GM21423 (cell line): ENCODE data around the gene TNFAIP8L3.

Experiments
- ATAC-seq: cut with Tn5 transposase; IDR thresholded peaks from one replicate; pipeline ENCODE4 v1.9.1; 2021; ENCODE audit warnings: mild to moderate bottlenecking, moderate library complexity; ENCODE audit not compliant: unreplicated experiment

TNFAIP8L3 gene

GRCh38 chr15:51092480-51093040, 2.1 kb downstream of the TNFAIP8L3 start:
- ATAC-seq, result no peak

- ATAC-seq, result no peak
These were observed 4.0 kb downstream of the TNFAIP8L3 start for GRCh38 chr15:51090753-51091152.

- no peak for ATAC-seq
These were observed 4.8 kb downstream of the TNFAIP8L3 start for GRCh38 chr15:51089699-51090453.

GRCh38 chr15:51089041-51089440, 5.7 kb downstream of the TNFAIP8L3 start:
- no peak for ATAC-seq

GRCh38 chr15:51088585-51088984, 6.1 kb downstream of the TNFAIP8L3 start:
- no peak for ATAC-seq

- ATAC-seq, result no peak
These were observed 7.2 kb downstream of the TNFAIP8L3 start for GRCh38 chr15:51087513-51087912.

GRCh38 chr15:51086409-51086808, 8.3 kb downstream of the TNFAIP8L3 start:
- ATAC-seq, result no peak

- no peak for ATAC-seq
These were observed 8.9 kb downstream of the TNFAIP8L3 start for GRCh38 chr15:51085764-51086163.

GRCh38 chr15:51083641-51084166, 11.0 kb downstream of the TNFAIP8L3 start:
- ATAC-seq, result no peak

GRCh38 chr15:51082246-51082645, 12.5 kb downstream of the TNFAIP8L3 start:
- no peak for ATAC-seq

GRCh38 chr15:51080286-51080685, 14.4 kb downstream of the TNFAIP8L3 start:
- no peak for ATAC-seq

GRCh38 chr15:51079226-51079625, 15.5 kb downstream of the TNFAIP8L3 start:
- ATAC-seq, result no peak

GRCh38 chr15:51077221-51078153, 17.2 kb downstream of the TNFAIP8L3 start:
- ATAC-seq, result peak; percentile 54

GRCh38 chr15:51076524-51077220, 18.0 kb downstream of the TNFAIP8L3 start:
- ATAC-seq, result no peak

- ATAC-seq, result no peak
These were observed 18.7 kb downstream of the TNFAIP8L3 start for GRCh38 chr15:51075826-51076523.

GRCh38 chr15:51075364-51075763, 19.3 kb downstream of the TNFAIP8L3 start:
- no peak for ATAC-seq

GRCh38 chr15:51074926-51075325, 19.8 kb downstream of the TNFAIP8L3 start:
- no peak for ATAC-seq

GRCh38 chr15:51071578-51071977, 23.1 kb downstream of the TNFAIP8L3 start:
- ATAC-seq, result no peak

GRCh38 chr15:51069983-51070382, 24.7 kb downstream of the TNFAIP8L3 start:
- no peak for ATAC-seq

- ATAC-seq, result no peak
These were observed 27.2 kb downstream of the TNFAIP8L3 start for GRCh38 chr15:51067510-51067909.
